Measurements from ENCODE around the gene GPR156. TPM values are rescaled to one million over a fixed set of nuclear protein-coding genes. Genes with fewer than 3 reads are reported as not detected.

GPR156 gene
- polyA plus RNA-seq, 4 donors, result 2.1 to 3.2 (median 3.0) TPM

GRCh38 chr3:120198305-120198878 is 86.6 kb downstream of the GPR156 start:
- DNase-seq (ENCODE audit: low read depth in 4 of 4, low spot score in 3 of 4), result no peak

- DNase-seq (ENCODE audit: low read depth in 4 of 4, low spot score in 3 of 4), result no peak
Observed at GRCh38 chr3:120196812-120197211, 88.2 kb downstream of the GPR156 start.

DNA sequence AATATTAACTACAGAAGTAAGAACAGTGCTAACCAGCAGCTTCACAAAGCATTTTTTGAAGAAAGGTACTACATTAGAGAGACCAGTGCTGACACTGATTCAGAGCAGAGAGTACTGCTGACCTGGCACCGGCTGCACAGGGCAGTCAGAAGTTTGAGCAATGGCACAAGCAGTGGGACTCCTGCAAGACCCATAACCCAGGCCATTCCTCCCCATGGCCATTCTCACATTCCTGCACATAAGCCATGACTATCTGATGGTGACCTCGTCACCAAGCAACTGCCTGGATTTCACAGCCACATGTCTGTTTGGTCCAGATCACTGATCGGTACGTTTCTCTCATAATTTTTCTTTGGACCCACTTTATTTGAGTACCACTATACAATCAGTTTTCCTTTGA is 88.7 kb downstream of the GPR156 start:
- DNase-seq (ENCODE audit: low read depth in 4 of 4, low spot score in 3 of 4), result no peak

- no peak for DNase-seq (ENCODE audit: low read depth in 4 of 4, low spot score in 3 of 4)
Observed at GRCh38 chr3:120193554-120193953, 91.5 kb downstream of the GPR156 start.

DNA sequence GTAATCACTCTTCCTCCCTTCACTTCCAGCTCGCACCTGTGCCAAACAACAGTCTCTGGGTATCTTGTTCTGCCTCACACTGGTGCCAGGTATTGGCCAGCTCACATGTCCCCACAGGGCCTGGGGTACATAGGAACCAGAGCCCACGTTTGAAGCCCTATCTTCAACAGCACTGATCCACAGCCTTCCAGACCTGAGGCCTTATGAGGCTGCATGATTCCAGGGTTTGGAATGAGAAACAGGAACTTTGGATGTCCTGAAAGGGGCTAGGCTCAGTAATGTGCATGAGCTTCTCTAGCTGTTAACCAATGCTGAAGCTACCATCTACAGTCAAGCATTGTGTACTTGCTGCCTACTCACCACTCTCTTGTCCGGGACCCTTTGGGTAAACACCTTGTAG is 92.4 kb downstream of the GPR156 start:
- DNase-seq (ENCODE audit: low read depth in 4 of 4, low spot score in 3 of 4), result no peak

DNA sequence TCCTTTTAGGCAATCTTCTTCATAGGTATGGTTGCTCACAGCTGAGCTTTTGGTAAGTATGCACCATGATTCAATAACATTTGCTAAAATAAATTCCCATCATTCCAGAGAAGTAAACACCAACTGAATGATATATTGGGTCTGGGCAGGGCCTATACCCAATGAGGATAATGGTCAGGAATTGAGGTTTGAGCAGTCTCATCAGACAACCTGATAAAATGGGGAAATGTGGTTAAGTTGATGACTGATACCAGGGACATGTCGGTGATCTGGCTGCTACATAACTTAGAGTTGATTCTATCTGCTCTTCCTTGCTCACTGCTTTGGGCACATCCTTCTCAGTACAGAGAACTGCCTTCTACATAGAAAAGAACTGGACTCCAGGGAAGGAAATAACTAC is 92.9 kb downstream of the GPR156 start:
- no peak for DNase-seq (ENCODE audit: low read depth in 4 of 4, low spot score in 3 of 4)

DNA sequence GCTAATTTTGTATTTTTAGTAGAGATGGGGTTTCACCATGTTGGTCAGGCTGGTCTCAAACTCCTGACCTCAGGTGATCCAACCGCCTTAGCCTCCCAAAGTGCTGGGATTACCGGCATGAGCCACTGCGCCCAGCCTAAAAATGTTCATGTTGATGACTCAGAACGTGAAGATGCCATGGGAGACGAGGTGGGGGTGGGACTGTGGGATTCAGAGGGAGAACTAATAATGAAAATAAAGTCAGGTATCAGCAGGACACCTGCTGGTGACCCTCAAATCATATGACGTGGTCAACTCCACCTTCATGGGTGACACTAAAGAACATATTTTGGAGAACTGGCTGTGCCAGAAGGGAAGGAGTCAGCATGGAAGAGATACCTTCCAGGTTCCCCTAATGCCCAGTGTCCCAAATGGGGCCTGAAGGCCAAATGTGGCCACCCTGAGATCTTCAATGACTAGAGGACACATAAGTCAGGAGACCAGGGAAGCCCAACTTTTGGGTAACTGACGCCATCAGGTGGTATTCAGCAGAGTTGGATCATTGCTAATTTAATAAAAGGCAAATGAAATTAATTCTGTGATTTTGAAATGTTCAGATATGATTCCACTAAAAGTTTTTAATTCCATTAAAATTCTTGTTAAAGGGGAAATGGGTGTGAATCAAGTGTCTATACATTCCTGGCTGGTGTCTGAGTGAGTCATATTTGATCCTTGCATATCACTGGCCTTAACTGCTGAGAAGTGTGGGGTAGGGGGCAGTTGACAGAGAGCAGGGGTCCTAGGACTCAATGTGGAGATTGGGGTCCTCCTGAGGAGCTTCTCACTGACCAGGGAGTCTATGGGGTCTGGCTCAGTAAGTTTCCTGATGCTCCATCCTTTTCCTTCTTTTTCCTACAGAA is 102.2 kb downstream of the GPR156 start:
- no peak for DNase-seq (ENCODE audit: low read depth in 4 of 4, low spot score in 3 of 4)

- no peak for DNase-seq (ENCODE audit: low read depth in 4 of 4, low spot score in 3 of 4)
Observed at GRCh38 chr3:120181632-120182031, 103.4 kb downstream of the GPR156 start.

GRCh38 chr3:120180731-120181412 is 104.2 kb downstream of the GPR156 start:
- DNase-seq (ENCODE audit: low read depth in 4 of 4, low spot score in 3 of 4), result no peak

DNA sequence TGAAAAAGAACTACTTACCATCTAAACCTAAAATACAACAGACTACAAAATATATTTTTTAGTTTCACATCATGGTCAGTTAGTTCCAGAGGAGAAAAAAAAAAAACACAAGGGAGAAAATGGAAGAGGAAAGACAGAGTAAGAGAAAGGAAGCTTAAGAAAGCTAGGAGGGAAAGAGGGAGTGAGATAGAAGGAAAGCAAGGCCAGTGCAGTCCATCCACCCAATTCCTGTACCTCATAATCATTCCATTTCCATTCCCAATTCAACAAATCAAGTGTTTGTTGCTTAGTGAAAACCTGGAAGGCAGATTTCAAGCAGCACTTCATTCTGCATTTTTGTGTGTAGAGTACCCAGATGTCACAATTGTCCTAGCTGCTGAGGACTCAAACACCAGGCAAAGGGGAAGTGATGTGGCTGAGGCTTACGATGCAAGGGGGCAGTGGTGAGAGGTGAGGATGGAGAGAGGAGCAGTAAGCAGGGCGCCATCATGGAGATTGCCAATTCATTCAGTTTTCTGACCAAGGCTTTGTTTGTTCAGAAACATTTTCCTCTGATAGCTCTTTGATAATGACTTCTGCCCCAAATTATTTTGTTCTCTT is 107.2 kb downstream of the GPR156 start:
- no peak for DNase-seq (ENCODE audit: low read depth in 4 of 4, low spot score in 3 of 4)

GRCh38 chr3:120177151-120177550 is 107.9 kb downstream of the GPR156 start:
- DNase-seq (ENCODE audit: low read depth in 4 of 4, low spot score in 3 of 4), result peak in 2 of 4 donors; percentile 3 to 8

- DNase-seq (ENCODE audit: low read depth in 4 of 4, low spot score in 3 of 4), result no peak
Observed at GRCh38 chr3:120174811-120175539, 110.0 kb downstream of the GPR156 start.

GRCh38 chr3:120173056-120173675 is 111.9 kb downstream of the GPR156 start:
- DNase-seq (ENCODE audit: low read depth in 4 of 4, low spot score in 3 of 4), result no peak

- DNase-seq (ENCODE audit: low read depth in 4 of 4, low spot score in 3 of 4), result no peak
Observed at GRCh38 chr3:120172070-120172469, 113.0 kb downstream of the GPR156 start.

GRCh38 chr3:120171134-120171873 is 113.7 kb downstream of the GPR156 start:
- DNase-seq (ENCODE audit: low read depth in 4 of 4, low spot score in 3 of 4), result no peak

DNA sequence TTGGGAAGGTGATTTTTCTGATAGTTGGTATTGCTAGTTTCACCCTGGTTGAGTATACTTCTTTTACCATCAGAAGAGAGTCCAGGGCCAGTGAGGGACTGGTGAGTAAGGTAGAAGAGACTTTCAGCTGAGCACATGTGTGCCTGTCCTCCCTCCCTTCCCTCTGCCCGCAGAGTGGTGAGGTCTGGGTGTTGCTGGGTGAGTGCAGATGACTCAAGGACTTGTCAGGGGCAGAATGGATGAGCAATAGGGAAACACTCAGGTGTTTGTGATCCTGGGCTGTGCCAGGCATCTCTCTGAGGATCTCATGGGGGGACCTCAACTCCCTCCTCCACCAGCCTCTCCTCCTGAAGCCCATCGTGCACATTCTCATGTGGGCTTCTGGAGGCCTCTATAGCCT is 114.8 kb downstream of the GPR156 start:
- DNase-seq (ENCODE audit: low read depth in 4 of 4, low spot score in 3 of 4), result no peak

DNA sequence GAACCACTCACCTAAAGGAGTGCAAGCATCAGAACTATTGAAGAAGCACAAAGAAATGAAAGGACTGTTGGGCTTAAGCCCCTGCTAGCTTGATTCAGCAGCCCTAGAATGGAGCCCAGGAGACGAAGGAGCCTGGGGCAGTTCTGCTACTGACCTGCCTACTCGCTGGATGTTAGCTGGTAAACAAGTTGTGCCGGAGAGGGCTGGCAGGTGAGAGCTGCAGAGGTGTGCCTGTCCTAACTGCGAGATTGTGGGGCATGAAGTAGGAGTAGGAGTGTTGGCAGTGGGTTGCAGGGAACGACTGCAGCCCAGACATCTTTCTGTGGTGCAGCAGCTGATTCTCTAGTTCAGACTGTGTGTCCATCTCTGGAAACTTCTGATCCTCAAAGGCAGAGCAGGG is 115.6 kb downstream of the GPR156 start:
- DNase-seq (ENCODE audit: low read depth in 4 of 4, low spot score in 3 of 4), result no peak

- no peak for DNase-seq (ENCODE audit: low read depth in 4 of 4, low spot score in 3 of 4)
Observed at GRCh38 chr3:120168611-120169010, 116.4 kb downstream of the GPR156 start.

DNA sequence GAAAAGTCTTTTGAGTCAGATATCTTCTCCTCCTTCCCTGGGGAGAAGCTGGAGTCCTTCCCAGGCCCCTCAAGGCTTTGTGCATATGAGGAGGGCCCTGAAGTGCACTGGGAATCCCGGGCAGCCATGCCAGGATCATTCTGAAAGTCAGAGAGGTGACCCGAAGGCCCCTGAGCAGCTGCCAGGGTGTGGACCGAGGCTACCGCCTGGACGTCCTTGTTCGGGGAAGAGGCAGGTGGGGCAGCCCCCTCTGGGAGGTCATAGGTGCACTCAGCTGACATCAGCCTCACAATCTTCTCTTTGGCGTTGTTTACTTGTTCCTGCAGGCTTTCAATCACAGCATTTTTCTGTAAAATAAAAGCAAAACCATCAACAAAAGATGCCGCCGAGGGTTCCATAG is 117.0 kb downstream of the GPR156 start:
- DNase-seq (ENCODE audit: low read depth in 4 of 4, low spot score in 3 of 4), result no peak
